Measurements from ENCODE around the gene HECW1.
A peak's percentile ranks its signal among the peaks of the same experiment; 100 is the strongest.
"Not testable (repeated sequence)": the region's sequence is repeated elsewhere in the genome, so short reads cannot be mapped to it uniquely, and the experiment has no call there.

Gene HECW1

GRCh38 chr7:43557831-43558495 is 445.5 kb downstream of the HECW1 start:
- DNase-seq: no peak

- DNase-seq: no peak
Measured at GRCh38 chr7:43559171-43559945, 446.9 kb downstream of the HECW1 start.

- no peak for DNase-seq
Measured at GRCh38 chr7:43559946-43560335, 447.5 kb downstream of the HECW1 start.

- DNase-seq: no peak
Measured at GRCh38 chr7:43560742-43561330, 448.4 kb downstream of the HECW1 start.

- DNase-seq: no peak
Measured at GRCh38 chr7:43562383-43562782, 449.9 kb downstream of the HECW1 start.

GRCh38 chr7:43565786-43566185 is 453.3 kb downstream of the HECW1 start:
- no peak for DNase-seq

GRCh38 chr7:43568529-43568928 is 456.1 kb downstream of the HECW1 start:
- no peak for DNase-seq

- no peak for DNase-seq
Measured at GRCh38 chr7:43569424-43569823, 457.0 kb downstream of the HECW1 start.

GRCh38 chr7:43570688-43571365 is 458.4 kb downstream of the HECW1 start:
- no peak for DNase-seq

- no peak for DNase-seq
Measured at GRCh38 chr7:43572516-43573049, 460.1 kb downstream of the HECW1 start.

GRCh38 chr7:43573832-43574231 is 461.4 kb downstream of the HECW1 start:
- DNase-seq: not testable (repeated sequence)

- no peak for DNase-seq
Measured at GRCh38 chr7:43575506-43575905, 463.1 kb downstream of the HECW1 start.

- no peak for DNase-seq
Measured at GRCh38 chr7:43576241-43576640, 463.8 kb downstream of the HECW1 start.

GRCh38 chr7:43577485-43577951 is 465.1 kb downstream of the HECW1 start:
- no peak for DNase-seq

GRCh38 chr7:43582503-43583423 is 470.3 kb downstream of the HECW1 start, which contains the start of gene STK17A:
Gene STK17A (plus strand): TSS chr7:43583108. CDS start chr7:43583244, 136 bp downstream.
- DNase-seq: peak; percentile 64

- no peak for DNase-seq
Measured at GRCh38 chr7:43583424-43584194, 471.2 kb downstream of the HECW1 start.

- DNase-seq: no peak
Measured at GRCh38 chr7:43584195-43584586, 471.7 kb downstream of the HECW1 start.

- DNase-seq: not testable (repeated sequence)
Measured at GRCh38 chr7:43584733-43585132, 472.3 kb downstream of the HECW1 start.

- DNase-seq: no peak
Measured at GRCh38 chr7:43585562-43585961, 473.1 kb downstream of the HECW1 start.

GRCh38 chr7:43586251-43586900 is 473.9 kb downstream of the HECW1 start:
- DNase-seq: no peak

Data from NCI-H1048 (cell line).